Measurements from ENCODE around the gene MR1. TPM values are rescaled to one million over a fixed set of nuclear protein-coding genes. Genes with fewer than 3 reads are reported as not detected.
A peak's percentile ranks its signal among the peaks of the same experiment; 100 is the strongest.

MR1 gene
- total and polyA plus RNA-seq, 5 donors: 3.0 to 16.1 (median 11.9) TPM

DNA sequence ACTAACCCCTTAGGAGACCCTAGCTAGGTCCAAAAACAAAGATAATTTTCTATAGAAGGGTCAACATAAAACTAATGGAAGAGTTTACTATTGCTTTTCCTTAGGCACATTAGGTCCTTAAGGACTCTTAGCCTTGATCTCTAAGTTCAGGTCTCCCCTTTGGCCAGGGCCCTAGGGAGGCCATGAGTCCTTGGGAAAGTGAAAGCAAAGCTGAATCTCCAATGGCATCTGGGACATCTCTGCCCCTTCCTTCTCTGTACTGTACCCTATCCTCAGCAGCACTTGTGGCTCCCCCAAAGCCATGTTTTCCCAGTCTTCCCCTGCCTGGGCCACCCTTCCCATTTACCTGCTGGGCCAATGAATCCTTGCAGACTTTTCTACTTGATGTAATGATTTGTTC, 69.1 kb downstream of the MR1 start:
- Histone ChIP-seq H3K4me1 (ENCODE audit: control insufficient read depth, insufficient read depth, low read length) (peaks cover 5% of the 10 kb centered on the region), H3K4me3 (ENCODE audit: low read length) (no peak overlapping the region), H3K9me3 (ENCODE audit: control insufficient read depth, low read length) (no peaks in the 10 kb centered on the region), H3K27me3 (ENCODE audit: control insufficient read depth, insufficient read depth) (no peaks in the 10 kb centered on the region), H3K27ac (ENCODE audit: low read length) (no peak overlapping the region)
- no peak for DNase-seq
- intact Hi-C loops (cut with DNase I): no loop called here
- no peak for ATAC-seq

DNA sequence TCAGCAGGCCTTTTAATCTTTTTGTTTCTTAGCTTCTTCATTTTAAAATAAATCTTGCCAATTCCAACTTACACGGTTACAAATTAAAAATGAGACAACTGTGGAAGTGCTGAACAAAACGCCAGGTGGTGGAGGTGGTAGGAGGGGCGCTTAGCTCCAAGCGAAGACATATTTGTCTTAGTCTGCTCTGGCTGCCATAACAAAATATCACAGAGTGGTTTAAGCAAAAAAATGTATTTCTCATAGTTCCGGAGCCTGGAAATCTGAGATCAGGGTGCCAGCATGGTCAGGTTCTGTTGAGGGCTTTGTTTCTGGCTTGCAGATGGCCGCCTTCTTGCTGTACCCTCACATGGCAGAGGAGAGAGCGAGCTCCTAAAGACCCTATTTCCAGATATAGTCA, 69.6 kb downstream of the MR1 start:
- peaks cover 5% of the 10 kb centered on the region for H3K4me1 ChIP-seq (ENCODE audit: control insufficient read depth, insufficient read depth, low read length)

DNA sequence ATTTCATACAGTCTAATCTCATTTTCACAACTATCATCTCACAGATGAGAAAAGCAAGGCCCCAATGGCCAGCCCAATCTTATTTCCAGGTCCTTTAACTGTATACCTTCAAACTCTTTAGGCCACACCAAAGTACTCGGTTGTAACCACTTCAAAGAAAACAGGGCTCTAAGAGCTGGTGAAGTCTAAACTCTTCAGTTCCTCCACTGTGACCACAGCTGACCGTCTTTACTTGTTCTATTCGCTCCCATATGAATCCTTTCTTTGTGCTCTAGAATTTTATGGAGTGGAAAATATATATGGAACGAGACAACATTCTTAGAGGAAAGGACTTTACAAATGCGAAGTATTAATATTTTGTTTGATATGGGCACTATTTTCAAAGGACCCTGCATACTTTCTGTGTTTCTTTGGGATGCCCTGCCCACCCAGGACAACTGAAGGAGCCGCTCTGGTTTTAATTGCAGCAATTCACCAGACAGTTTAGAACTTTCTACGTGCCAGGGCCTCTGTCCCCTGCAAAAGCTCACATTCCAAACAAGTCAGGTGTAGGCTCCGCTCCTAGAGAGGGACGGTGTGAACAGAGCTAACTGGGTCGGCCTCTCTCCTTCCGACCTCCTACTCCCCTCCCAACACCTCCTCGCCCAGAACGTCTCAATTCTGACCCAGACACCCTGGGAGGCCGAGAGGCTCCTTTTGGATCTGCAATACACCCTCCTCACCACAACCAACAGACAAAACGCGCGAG, 70.4 kb downstream of the MR1 start:
- DNase-seq (no peak), ATAC-seq (peak; percentile 22)
- peak overlapping the region; percentile 48 for H3K4me3 ChIP-seq (ENCODE audit: low read length)
- H3K27me3 ChIP-seq (ENCODE audit: control insufficient read depth, insufficient read depth): no peaks in the 10 kb centered on the region
- intact Hi-C loops (cut with DNase I): no loop called here
- H3K27ac ChIP-seq (ENCODE audit: low read length): peak overlapping the region; percentile 28
- WGBS: 26% methylated on average over 17 of the region's 17 CpGs
- peaks cover 5% of the 10 kb centered on the region for H3K4me1 ChIP-seq (ENCODE audit: control insufficient read depth, insufficient read depth, low read length)
- no peaks in the 10 kb centered on the region for H3K9me3 ChIP-seq (ENCODE audit: control insufficient read depth, low read length)

More for the DNA sequence above, 69.6 kb downstream of the MR1 start:
- intact Hi-C loops (cut with DNase I): no loop called here
- no peaks in the 10 kb centered on the region for H3K27me3 ChIP-seq (ENCODE audit: control insufficient read depth, insufficient read depth)
- DNase-seq: no peak
- 97% methylated on average over 7 of the region's 7 CpGs for WGBS
- no peak overlapping the region for H3K27ac ChIP-seq (ENCODE audit: low read length)
- no peaks in the 10 kb centered on the region for H3K9me3 ChIP-seq (ENCODE audit: control insufficient read depth, low read length)
- ATAC-seq: no peak
- H3K4me3 ChIP-seq (ENCODE audit: low read length): no peak overlapping the region

DNA sequence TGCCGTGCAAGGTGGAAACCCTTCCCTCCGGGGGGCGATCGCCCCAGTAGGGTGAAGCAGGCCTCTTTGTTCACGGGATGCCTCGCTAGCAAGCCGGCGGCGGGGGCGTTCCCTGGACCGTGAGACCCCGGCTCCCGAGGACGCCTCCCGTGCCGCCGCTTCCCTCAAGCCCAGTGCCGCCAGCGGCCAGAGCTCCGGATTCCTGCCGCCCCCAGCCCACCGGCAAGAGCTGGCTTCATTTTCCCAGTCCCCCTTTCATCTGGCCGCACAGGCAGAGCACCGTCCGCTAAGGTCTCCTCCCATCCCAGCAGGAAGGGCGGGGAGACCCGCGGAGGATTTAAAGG, 71.0 kb downstream of the MR1 start:
- under 1% methylated on average over 28 of the region's 28 CpGs for WGBS
- DNase-seq (no peak), ATAC-seq (peak; percentile 24 to 29)
- intact Hi-C loops (cut with DNase I): no loop called here
- Histone ChIP-seq H3K27me3 (ENCODE audit: control insufficient read depth, insufficient read depth) (no peaks in the 10 kb centered on the region), H3K9me3 (ENCODE audit: control insufficient read depth, low read length) (no peaks in the 10 kb centered on the region), H3K27ac (ENCODE audit: low read length) (peak overlapping the region; percentile 28), H3K4me1 (ENCODE audit: control insufficient read depth, insufficient read depth, low read length) (peaks cover 5% of the 10 kb centered on the region), H3K4me3 (ENCODE audit: low read length) (peak overlapping the region; percentile 48)

DNA sequence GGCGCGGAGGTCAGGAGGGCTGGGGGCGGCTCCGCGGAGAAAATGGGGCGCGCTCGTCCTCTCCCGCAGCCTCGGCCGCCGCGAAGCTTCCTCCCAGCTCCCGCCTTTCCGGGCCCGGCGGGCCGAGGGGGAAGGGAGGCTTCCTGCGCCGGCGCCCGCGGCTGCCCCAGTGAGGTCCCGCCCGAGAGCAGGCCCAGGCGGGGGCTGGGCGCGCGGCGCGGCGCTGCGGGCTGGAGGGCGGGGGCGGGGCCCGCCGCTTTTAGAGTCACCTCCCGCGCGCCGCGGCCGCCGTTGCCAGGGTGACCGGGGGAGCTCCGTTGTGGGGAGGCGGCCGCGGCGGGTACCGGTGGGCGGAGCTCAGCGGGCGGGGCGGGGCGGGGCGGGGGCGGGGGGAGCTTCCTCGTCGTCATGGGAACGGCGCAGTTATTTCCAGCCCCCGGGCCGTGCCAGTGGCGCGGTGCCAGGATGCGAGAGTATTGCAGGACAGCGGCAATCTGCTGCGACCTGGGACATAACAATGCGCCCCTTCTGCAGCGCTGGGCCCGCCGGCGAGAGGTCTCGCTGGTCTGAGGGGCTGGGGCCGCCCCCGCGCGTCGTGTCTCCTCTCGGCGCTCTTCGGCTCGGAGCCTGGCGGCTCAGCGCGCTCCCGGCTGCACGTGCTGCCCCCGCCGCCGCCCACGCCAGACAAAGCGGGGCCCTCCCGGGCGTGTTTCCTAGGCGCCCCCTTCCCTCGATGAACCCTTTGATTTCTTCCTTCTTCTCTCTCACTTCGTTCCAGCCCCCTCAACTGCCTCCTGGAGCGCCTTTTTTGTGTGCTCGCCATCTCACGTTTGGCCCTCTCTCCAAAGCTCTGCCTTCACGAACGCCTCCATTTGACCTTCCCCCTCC, 71.6 kb downstream of the MR1 start:
- WGBS: 2% methylated on average over 104 of the region's 104 CpGs
- intact Hi-C loops (cut with DNase I): no loop called here
- Histone ChIP-seq H3K27me3 (ENCODE audit: control insufficient read depth, insufficient read depth) (no peaks in the 10 kb centered on the region), H3K4me1 (ENCODE audit: control insufficient read depth, insufficient read depth, low read length) (peaks cover 2% of the 10 kb centered on the region), H3K9me3 (ENCODE audit: control insufficient read depth, low read length) (no peaks in the 10 kb centered on the region), H3K4me3 (ENCODE audit: low read length) (peak overlapping the region; percentile 48), H3K27ac (ENCODE audit: low read length) (peak overlapping the region; percentile 43)
- peak; percentile 96 for ATAC-seq
- DNase-seq: peak; percentile 97 to 99 (median 99)

DNA sequence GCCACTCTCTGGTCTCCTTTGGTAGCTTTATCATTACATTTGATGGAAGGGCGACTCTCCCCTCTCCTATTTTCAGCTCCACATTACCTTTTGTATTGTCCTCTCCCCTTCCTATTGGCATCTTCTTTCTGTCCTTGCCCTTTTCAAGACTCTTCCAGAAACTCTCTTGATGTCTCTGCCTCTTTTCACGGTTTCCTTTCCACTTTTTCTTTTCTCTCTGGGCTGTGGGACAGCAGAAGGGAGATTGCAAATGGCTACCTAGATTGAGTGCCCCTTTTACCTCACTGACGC, 72.2 kb downstream of the MR1 start:
- no peaks in the 10 kb centered on the region for H3K27me3 ChIP-seq (ENCODE audit: control insufficient read depth, insufficient read depth)
- peak overlapping the region; percentile 43 for H3K27ac ChIP-seq (ENCODE audit: low read length)
- H3K4me3 ChIP-seq (ENCODE audit: low read length): no peak overlapping the region
- ATAC-seq: no peak
- no peaks in the 10 kb centered on the region for H3K9me3 ChIP-seq (ENCODE audit: control insufficient read depth, low read length)
- H3K4me1 ChIP-seq (ENCODE audit: control insufficient read depth, insufficient read depth, low read length): peaks cover 2% of the 10 kb centered on the region
- intact Hi-C loops (cut with DNase I): no loop called here
- no peak for DNase-seq
- WGBS: 55% methylated on average over 3 of the region's 3 CpGs

DNA sequence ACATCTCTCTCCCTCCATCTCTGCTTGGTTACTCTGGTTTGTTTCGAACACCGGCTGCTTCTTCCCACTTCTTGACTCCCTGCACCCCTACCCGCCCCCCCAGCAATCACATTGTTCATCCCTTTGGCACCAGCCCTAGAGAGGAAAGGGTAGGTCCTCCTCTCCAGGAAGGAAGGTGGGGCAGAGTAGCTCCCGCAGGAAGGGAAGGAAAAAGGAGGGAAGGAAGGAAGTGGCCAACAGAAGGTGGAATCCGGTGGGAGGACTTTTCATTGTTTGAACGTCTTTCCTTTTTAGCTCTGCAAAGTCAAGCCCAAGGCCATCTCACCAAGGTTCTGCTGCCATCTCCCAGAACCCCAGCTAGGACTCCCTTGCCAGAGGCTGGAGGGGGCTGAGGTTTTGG, 72.7 kb downstream of the MR1 start:
- Histone ChIP-seq H3K4me3 (ENCODE audit: low read length) (no peak overlapping the region), H3K27me3 (ENCODE audit: control insufficient read depth, insufficient read depth) (no peaks in the 10 kb centered on the region), H3K9me3 (ENCODE audit: control insufficient read depth, low read length) (no peaks in the 10 kb centered on the region), H3K4me1 (ENCODE audit: control insufficient read depth, insufficient read depth, low read length) (peaks cover 2% of the 10 kb centered on the region), H3K27ac (ENCODE audit: low read length) (no peak overlapping the region)
- WGBS: 65% methylated on average over 6 of the region's 6 CpGs
- DNase-seq (no peak), ATAC-seq (peak in 1 of 2 donors; percentile 7)
- intact Hi-C loops (cut with DNase I): no loop called here

DNA sequence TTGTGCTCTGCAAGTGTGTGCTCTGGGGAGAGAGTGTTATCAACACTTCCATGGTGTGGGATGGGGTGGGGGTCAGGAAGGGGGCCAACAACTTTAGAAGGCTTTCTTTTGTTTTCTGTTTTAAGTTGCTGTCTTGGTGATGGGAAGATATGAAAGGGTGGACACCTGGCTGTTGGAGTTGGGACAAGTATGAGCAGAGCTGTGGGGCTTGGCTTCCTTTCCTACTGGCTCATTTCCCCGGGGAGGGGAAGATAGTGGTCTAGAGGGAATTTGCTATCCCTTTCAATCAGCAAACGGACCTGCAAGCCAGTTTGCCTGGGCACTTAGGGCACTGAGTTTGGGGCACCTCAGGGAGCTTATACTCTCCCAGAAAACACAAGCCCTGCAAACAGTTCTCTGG, 73.9 kb downstream of the MR1 start:
- 25% methylated on average over 2 of the region's 2 CpGs for WGBS
- Histone ChIP-seq H3K4me1 (ENCODE audit: control insufficient read depth, insufficient read depth, low read length) (peaks cover 4% of the 10 kb centered on the region), H3K9me3 (ENCODE audit: control insufficient read depth, low read length) (no peaks in the 10 kb centered on the region), H3K27me3 (ENCODE audit: control insufficient read depth, insufficient read depth) (no peaks in the 10 kb centered on the region), H3K4me3 (ENCODE audit: low read length) (no peak overlapping the region), H3K27ac (ENCODE audit: low read length) (no peak overlapping the region)
- ATAC-seq (no peak), DNase-seq (no peak)
- intact Hi-C loops (cut with DNase I): no loop called here

DNA sequence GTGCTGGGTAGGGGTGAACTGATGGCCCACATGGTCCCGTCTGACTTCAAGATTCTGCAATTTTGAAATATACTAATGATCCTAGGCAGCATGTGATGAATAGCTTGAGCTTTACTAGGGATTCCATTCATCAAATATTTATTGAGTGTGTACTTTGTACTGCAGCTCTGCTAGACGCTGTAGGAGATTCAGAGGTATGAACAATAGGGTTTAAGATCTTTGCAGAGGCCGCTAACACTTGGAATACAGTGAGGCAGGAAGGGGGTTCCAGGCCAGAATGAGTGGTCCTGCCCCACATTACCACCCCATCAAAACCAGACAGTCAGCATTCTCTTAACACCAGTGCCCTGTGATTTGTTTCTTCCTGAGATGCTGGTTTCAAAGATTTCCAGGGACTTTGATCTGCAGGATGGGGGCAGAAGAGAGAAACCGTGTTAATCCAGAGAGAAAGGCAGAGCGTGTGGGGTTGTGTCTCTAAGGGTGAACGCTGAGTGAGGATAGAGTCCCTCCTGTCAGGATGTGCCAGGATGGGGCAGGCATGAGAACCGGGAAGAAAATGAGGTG, 74.6 kb downstream of the MR1 start:
- Histone ChIP-seq H3K4me3 (ENCODE audit: low read length) (no peak overlapping the region), H3K27ac (ENCODE audit: low read length) (no peak overlapping the region), H3K9me3 (ENCODE audit: control insufficient read depth, low read length) (no peaks in the 10 kb centered on the region), H3K27me3 (ENCODE audit: control insufficient read depth, insufficient read depth) (no peaks in the 10 kb centered on the region), H3K4me1 (ENCODE audit: control insufficient read depth, insufficient read depth, low read length) (peaks cover 5% of the 10 kb centered on the region)
- WGBS: 82% methylated on average over 7 of the region's 7 CpGs
- intact Hi-C loops (cut with DNase I): no loop called here
- ATAC-seq (no peak), DNase-seq (no peak)

DNA sequence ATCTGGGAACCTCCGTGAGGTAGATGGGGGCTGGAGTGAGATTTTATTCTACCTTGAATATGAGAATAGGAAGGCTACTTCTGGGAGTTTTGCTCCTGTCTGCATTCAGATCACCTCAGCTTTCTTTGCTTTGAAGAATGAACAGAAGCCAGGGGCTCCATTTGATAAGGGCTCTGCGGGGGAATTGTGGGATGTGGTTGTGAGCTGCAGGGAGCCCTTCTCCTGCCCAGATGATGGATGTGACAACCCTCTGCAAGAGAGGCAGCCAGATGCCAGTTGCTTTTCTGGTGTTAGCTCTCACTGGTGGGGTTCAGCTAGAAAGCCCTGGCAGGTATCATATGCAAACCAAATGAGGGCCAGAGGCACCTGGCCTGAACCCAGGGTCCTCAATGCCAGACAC, 76.2 kb downstream of the MR1 start:
- Histone ChIP-seq H3K27ac (ENCODE audit: low read length) (no peak overlapping the region), H3K4me1 (ENCODE audit: control insufficient read depth, insufficient read depth, low read length) (peaks cover 5% of the 10 kb centered on the region), H3K9me3 (ENCODE audit: control insufficient read depth, low read length) (no peaks in the 10 kb centered on the region), H3K4me3 (ENCODE audit: low read length) (no peak overlapping the region), H3K27me3 (ENCODE audit: control insufficient read depth, insufficient read depth) (no peaks in the 10 kb centered on the region)
- 95% methylated on average over 2 of the region's 2 CpGs for WGBS
- intact Hi-C loops (cut with DNase I): no loop called here
- ATAC-seq (no peak), DNase-seq (no peak)

All from right cardiac atrium (tissue), 5 donors.